Measurements from ENCODE around the gene FBXO46.

FBXO46 gene

GRCh38 chr19:45713141-45713540 is 17.6 kb downstream of the FBXO46 start:
- Histone ChIP-seq H3K4me1 (ENCODE audit: control insufficient read depth, insufficient read depth, low read length) (peaks cover 18% of the 10 kb centered on the region), H3K27ac (ENCODE audit: extremely low read depth, low read depth, low read length) (no peak overlapping the region), H3K4me3 (ENCODE audit: low read depth, low read length) (no peak overlapping the region), H3K9me3 (ENCODE audit: control insufficient read depth, insufficient read depth, low read depth, low read length) (no peaks in the 10 kb centered on the region), H3K36me3 (ENCODE audit: control insufficient read depth in 2 of 2, insufficient read depth in 1 of 2, low read length in 2 of 2) (peaks cover 6 to 28% of the 10 kb centered on the region in 2 experiments; a peak in 2 of 3 replicates)
- ChIA-PET POLR2A (interaction anchor here (1.5 to 2.4 kb wide), 2 partner anchors 18 to 21 kb away, joined by 4 to 12 read pairs; partner anchors contain the start of genes FBXO46, QPCTL and SNRPD2), CTCF (interaction anchor here (1.3 to 7.7 kb wide), 2 partner anchors 20 to 56 kb away, joined by 6 to 64 read pairs; partner anchors contain the start of genes QPCTL, SIX5 and SNRPD2)
- TF ChIP-seq EGR2 (tag by site-specific recombination; IDR thresholded peaks at IDR 0.05; ENCODE audit: low read depth) = peak; percentile 32; the same call in 1 of the 2 replicates
- TF ChIP-seq RBAK (tag by site-specific recombination; IDR thresholded peaks at IDR 0.05) = no peak

- Histone ChIP-seq H3K4me1 (ENCODE audit: control insufficient read depth, insufficient read depth, low read length) (peaks cover 13% of the 10 kb centered on the region), H3K27ac (ENCODE audit: extremely low read depth, low read depth, low read length) (no peak overlapping the region), H3K4me3 (ENCODE audit: low read depth, low read length) (no peak overlapping the region), H3K36me3 (ENCODE audit: control insufficient read depth in 2 of 2, insufficient read depth in 1 of 2, low read length in 2 of 2) (peaks cover 6 to 28% of the 10 kb centered on the region in 2 experiments; a peak in 2 of 3 replicates), H3K9me3 (ENCODE audit: control insufficient read depth, insufficient read depth, low read depth, low read length) (no peaks in the 10 kb centered on the region)
- ChIA-PET POLR2A (interaction anchor here (1.5 to 2.4 kb wide), 2 partner anchors 18 to 20 kb away, joined by 4 to 12 read pairs; partner anchors contain the start of genes FBXO46, QPCTL and SNRPD2), CTCF (interaction anchor here (7.7 kb wide), 1 partner anchor 20 kb away, joined by 64 read pairs; the partner anchor contains the start of genes QPCTL and SNRPD2)
- TF ChIP-seq ZNF138 (tag by site-specific recombination; IDR thresholded peaks at IDR 0.05; ENCODE audit: borderline replicate concordance) = no peak
- TF ChIP-seq ZNF76 (tag by site-specific recombination; IDR thresholded peaks at IDR 0.05; ENCODE audit: borderline replicate concordance, low read depth) = no peak
- no peak for TF ChIP-seq ZIC2 (tag by site-specific recombination; IDR thresholded peaks at IDR 0.05)
- no peak for TF ChIP-seq ZNF175 (tag by site-specific recombination; IDR thresholded peaks at IDR 0.05)
- no peak for TF ChIP-seq MZF1 (tag by site-specific recombination; IDR thresholded peaks at IDR 0.05; ENCODE audit: borderline replicate concordance)
- peak; percentile 74 for TF ChIP-seq ZNF10 (tag by site-specific recombination; IDR thresholded peaks at IDR 0.05)
- TF ChIP-seq ZNF184 (tag by site-specific recombination; IDR thresholded peaks at IDR 0.05) = no peak
- no peak for TF ChIP-seq ZNF112 (tag by site-specific recombination; IDR thresholded peaks at IDR 0.05)
Measured at GRCh38 chr19:45712699-45713067, 18.0 kb downstream of the FBXO46 start.

- Histone ChIP-seq H3K9me3 (ENCODE audit: control insufficient read depth, insufficient read depth, low read depth, low read length) (no peaks in the 10 kb centered on the region), H3K4me3 (ENCODE audit: low read depth, low read length) (no peak overlapping the region), H3K36me3 (ENCODE audit: control insufficient read depth in 2 of 2, insufficient read depth in 1 of 2, low read length in 2 of 2) (peaks cover 6 to 28% of the 10 kb centered on the region in 2 experiments; a peak in 2 of 3 replicates), H3K4me1 (ENCODE audit: control insufficient read depth, insufficient read depth, low read length) (peaks cover 11% of the 10 kb centered on the region), H3K27ac (ENCODE audit: extremely low read depth, low read depth, low read length) (no peak overlapping the region)
- TF ChIP-seq ZNF600 (tag by site-specific recombination; IDR thresholded peaks at IDR 0.05) (no peak), ZNF48 (tag by site-specific recombination; IDR thresholded peaks at IDR 0.05) (no peak), KLF7 (tag by site-specific recombination; IDR thresholded peaks at IDR 0.05; ENCODE audit: borderline replicate concordance) (no peak), ZNF404 (tag by site-specific recombination; IDR thresholded peaks at IDR 0.05) (no peak), GLIS1 (tag by site-specific recombination; IDR thresholded peaks at IDR 0.05) (no peak), ZNF394 (tag by site-specific recombination; IDR thresholded peaks at IDR 0.05; ENCODE audit: borderline replicate concordance) (no peak), TRIM28 (IDR thresholded peaks at IDR 0.05; ENCODE audit: borderline replicate concordance, low read length) (no peak), ZNF221 (tag by site-specific recombination; IDR thresholded peaks at IDR 0.05; ENCODE audit: borderline replicate concordance) (no peak), SETDB1 (IDR thresholded peaks at IDR 0.05; ENCODE audit: insufficient read length, low read length) (no peak), ZNF324 (tag by site-specific recombination; IDR thresholded peaks at IDR 0.05) (no peak), ZNF623 (tag by site-specific recombination; IDR thresholded peaks at IDR 0.05) (no peak), ZNF558 (tag by site-specific recombination; IDR thresholded peaks at IDR 0.05) (no peak)
- TF ChIP-seq, protein P1, sequence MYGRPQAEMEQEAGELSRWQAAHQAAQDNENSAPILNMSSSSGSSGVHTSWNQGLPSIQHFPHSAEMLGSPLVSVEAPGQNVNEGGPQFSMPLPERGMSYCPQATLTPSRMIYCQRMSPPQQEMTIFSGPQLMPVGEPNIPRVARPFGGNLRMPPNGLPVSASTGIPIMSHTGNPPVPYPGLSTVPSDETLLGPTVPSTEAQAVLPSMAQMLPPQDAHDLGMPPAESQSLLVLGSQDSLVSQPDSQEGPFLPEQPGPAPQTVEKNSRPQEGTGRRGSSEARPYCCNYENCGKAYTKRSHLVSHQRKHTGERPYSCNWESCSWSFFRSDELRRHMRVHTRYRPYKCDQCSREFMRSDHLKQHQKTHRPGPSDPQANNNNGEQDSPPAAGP (tag by site-specific recombination; IDR thresholded peaks at IDR 0.05) = no peak
- ChIA-PET CTCF (interaction anchor here (7.7 kb wide), 1 partner anchor 19 kb away, joined by 64 read pairs; the partner anchor contains the start of genes QPCTL and SNRPD2), POLR2A (interaction anchor here (0.6 to 1.5 kb wide), 2 partner anchors 19 to 41 kb away, joined by 3 to 4 read pairs; partner anchors contain the start of gene FBXO46)
Measured at GRCh38 chr19:45711851-45712698, 18.6 kb downstream of the FBXO46 start.

Data from HEK293 (cell line).